NCI-H187 treated with DMSO at 0.1 percent for 48 hours (cell line): ENCODE data around the gene S100A1.
A peak's percentile ranks its signal among the peaks of the same experiment; 100 is the strongest.
"Not testable (repeated sequence)": the region's sequence is repeated elsewhere in the genome, so short reads cannot be mapped to it uniquely, and the experiment has no call there.

ENCODE experiments used
- DNase-seq: peaks from one replicate; lab custom pipeline; 2025; lab: John Stamatoyannopoulos, UW

S100A1 gene

DNA sequence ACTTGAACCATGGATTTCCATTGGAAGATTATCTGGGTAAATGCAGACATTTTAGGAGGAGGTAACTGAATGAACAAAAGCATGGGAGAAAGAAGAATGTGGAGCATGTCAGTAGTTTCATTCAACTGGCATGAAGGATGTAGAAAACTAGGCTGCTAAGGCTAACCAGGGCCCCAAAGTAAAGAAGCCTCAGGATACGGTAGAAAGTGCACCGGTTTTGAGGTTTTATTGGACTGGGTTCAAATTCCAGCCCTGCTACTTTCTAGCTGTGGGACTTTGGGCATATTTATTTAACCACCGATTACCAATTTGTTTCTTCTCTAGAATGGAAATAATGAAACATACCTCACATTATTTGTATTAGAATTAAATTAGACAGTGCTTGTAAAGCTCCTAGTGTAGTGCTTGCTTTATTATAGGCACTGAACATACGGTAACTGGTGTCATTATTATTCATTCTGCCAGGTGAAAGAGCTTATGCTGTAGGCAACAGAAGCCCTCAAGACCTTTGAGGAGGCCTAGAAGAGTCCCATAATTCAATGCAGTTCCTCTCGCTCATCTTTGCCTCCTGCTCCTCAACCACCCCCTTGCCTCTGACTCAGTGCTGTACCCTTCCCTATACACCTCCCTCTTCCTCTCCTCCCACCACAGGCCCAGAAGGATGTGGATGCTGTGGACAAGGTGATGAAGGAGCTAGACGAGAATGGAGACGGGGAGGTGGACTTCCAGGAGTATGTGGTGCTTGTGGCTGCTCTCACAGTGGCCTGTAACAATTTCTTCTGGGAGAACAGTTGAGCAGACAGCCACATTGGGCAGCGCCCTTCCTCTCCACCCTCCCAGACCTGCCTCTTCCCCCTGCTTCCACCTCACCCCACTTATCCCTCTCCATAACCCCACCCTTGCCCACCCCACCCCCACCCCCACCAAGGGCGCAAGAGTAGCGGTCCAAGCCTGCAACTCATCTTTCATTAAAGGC is 3.1 kb downstream of the S100A1 start:
- no peak for DNase-seq

GRCh38 chr1:153633161-153633753 is 5.0 kb downstream of the S100A1 start:
- DNase-seq: no peak

DNA sequence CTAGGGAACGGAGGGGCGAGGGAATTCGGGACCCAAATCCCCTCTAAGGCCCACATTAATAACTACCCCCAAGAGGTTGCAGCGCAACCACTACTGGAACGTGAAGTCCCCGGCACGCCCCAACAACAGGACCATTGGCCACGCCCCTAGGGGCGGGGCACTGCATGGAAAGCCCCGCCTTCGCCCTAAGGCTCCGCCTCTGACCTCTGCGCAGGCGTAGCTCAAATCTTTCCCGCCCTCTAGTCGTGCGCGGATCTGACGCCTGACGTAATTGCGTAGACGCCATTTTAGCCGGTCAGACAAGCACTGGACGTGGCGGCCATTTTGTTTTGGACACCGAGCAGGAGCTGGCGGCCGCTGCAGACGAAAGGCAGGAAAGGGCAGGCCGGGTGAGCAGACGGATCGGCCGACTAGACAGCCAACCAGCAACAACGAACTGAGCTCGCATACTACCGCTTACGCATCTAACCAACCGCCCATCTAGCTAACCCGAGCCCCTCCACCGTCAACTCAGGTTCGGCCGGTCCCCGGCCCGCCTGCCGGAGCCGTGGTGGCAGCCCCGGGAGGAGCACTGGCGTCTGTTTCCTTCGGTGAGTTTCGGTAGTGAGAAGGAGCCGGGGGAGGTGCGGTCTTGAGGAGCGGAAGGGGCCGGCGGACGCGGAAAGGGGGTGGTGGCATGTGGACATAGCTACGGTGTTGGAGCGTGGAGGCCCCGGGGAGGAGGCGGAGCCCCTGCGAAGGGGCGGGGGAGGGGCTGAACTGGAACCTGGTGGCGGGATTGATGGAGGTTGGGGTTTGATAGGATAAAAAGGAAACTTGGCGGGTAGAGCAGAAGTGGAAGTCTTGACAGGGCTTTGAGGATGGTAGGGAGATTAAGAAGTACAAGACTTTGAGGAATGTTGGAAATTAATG is 5.8 kb downstream of the S100A1 start, which contains the start of gene CHTOP:
Gene CHTOP, plus strand, starts transcription at position 313 of the 912 bp plus-strand sequence. CDS start 2,523 bp downstream, outside the sequence.
- DNase-seq: peak; percentile 94

DNA sequence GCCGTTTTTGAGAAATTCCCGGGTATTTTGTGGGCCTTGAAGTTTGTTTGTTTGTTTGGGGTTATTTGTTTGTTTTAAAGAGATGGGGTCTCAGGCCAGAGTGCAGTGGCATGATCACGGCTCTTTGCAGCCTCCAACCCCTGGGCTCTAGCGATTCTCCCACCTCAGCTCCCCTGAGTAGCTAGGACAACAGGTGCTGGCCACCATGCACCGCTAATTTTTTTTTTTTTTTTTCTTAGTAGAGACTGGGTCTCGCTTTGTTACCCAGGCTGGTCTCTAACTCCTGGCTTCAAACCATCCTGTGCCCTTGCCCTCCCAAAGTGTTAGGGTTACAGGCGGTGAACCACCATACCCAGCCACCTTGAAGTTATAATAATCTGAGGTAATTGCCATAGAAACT is 7.6 kb downstream of the S100A1 start:
- DNase-seq: no peak

GRCh38 chr1:153636312-153636711 is 8.1 kb downstream of the S100A1 start:
- DNase-seq: no peak

- DNase-seq: no peak
These were observed 10.0 kb downstream of the S100A1 start for GRCh38 chr1:153638261-153638660.

DNA sequence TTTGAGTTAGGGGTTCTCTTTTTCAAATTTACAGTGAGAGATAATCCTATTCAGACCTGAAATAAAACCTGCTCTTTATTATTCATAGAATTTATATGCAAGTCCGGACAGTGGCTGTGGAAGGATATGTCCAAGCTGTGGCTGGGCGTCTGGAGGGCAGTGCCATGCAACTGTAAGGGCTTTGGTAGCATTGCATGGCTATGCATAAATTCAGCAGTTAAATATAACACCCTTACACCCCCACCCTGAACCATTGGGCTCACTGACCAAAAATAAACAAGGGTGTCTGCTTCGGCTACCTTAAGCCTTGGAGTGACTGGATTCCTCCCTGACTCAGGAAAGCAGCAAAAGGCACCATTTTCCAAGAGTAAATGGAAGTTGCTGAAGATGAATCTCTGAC is 11.0 kb downstream of the S100A1 start:
- DNase-seq: no peak

DNA sequence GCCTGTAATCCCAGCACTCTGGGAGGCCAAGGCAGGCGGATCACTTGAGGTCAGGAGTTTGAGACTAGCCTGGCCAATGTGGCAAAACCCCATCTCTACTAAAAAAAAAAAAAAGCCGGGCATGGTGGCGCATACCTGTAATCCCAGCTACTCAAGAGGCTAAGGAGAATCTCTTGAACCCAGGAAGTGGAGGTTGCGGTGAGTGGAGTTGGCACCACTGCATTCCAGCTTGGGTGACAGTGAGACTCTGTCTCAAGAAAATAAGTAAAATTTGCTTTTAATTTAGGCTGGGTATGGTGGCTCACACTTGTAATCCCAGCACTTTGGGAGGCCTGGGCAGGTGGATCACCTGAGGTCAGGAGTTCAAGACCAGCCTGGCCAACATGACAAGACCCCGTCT is 12.0 kb downstream of the S100A1 start:
- DNase-seq: not testable (repeated sequence)

DNA sequence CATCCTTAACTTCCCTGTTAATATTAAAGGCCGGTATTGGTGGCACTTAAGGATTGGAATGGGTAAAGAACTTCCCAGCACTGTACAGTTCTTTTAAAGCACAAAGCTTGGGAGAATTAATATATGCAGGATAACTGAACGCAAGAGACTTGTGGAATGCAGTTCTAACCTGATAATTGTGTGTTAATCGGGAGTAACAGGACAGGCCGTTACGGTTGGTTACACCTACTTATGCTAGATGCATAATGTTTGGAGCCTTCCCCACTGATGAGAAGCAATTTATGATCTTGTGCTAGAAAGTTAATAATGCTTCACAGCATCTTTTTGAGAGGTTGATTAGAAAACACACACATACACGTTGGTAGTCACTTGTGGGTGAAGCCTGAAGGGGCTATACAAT is 12.6 kb downstream of the S100A1 start:
- DNase-seq: no peak

DNA sequence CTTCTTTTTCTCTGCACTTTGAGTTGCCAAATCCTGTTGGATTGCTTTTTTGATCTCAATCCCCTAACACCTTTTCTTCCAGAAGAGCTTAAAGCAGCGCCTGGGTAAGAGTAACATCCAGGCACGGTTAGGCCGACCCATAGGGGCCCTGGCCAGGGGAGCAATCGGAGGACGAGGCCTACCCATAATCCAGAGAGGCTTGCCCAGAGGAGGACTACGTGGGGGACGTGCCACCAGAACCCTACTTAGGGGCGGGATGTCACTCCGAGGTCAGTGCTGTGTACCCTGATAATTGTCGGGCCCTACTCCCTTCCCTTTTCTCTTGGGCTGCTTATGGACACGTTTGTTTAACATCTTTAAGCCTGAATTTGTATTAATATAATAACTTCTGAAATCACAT is 13.9 kb downstream of the S100A1 start:
- DNase-seq: no peak

DNA sequence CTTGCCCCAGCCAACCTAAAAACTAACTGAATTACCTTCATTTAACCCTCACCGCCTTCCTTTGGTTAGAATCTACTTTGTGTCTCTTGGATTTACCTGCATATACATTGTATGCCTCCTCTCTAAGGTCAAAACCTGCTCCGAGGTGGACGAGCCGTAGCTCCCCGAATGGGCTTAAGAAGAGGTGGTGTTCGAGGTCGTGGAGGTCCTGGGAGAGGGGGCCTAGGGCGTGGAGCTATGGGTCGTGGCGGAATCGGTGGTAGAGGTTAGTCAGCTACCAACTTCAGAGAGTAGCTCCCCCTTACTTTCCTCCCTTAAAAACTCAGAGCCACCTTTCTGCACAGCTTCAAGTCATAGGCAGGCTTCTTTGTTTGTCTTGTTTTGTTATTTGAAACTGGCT is 14.9 kb downstream of the S100A1 start:
- no peak for DNase-seq

DNA sequence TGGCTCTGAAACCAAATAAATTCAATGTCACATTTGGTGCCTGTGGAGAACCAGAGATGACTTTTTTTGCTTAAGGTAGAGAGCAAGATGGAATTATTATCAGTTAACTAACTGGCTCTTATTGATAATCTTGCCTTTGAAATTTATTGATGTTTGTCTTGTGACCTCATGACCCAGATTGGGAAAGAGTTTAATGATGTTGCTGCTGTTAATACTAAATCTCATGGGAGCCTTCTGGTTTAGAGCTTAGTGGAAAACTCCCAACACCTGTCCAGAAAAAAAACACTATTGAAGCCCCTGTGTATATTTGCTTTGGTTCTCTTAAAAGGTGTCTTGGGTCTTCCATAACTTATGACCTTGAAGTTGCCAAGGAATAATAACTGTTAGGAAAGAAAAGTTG is 15.6 kb downstream of the S100A1 start:
- no peak for DNase-seq

DNA sequence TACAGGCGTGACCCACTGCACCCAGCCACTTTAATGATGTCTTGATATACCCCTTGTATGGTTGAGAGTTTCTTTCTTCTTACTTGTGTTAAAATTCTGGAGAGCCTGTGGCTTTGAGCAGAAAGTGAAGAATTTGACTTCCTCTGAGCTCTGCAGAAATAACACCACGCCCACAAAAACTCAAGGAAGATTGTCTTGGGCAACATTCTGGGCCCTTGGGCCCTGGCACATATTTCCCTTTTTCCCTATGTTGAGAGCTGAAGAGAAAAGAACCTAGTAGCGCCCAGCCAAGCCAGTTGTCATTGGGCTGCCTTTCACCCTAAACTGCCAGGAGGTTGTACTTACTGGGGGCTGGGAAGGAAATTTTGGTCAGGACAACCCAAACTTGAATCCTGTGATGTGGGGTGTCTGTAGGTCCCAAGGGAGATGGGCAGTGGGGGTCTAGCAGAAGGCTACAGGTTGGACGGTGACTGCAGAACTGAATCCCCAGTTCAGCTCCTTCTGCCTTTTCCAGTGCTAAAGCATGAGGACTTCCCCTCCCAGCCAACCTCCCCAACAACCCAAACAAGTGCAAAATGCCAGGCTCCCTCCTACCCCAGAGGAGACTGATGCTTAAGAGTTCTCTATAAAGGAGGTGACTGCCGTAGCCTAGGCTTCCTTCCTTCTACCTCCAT is 18.6 kb downstream of the S100A1 start:
- no peak for DNase-seq

DNA sequence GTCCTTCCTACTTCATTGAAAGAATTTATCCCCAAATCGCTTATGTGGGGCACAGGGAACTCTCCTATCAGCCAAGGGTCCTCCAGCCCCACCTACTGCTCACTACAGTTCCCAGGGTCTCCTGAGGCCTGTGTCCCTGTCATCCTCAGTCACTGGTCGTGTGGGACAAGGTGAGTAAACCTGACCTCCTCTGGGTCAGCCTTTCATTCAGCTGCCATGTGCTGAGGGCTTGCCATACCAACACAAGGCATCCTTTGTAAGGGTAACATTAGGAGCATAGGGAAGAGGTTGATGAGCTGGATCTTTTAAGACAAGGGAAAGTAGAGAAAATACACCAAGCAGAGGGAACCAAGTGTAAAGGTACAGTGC is 19.1 kb downstream of the S100A1 start:
- DNase-seq: no peak

DNA sequence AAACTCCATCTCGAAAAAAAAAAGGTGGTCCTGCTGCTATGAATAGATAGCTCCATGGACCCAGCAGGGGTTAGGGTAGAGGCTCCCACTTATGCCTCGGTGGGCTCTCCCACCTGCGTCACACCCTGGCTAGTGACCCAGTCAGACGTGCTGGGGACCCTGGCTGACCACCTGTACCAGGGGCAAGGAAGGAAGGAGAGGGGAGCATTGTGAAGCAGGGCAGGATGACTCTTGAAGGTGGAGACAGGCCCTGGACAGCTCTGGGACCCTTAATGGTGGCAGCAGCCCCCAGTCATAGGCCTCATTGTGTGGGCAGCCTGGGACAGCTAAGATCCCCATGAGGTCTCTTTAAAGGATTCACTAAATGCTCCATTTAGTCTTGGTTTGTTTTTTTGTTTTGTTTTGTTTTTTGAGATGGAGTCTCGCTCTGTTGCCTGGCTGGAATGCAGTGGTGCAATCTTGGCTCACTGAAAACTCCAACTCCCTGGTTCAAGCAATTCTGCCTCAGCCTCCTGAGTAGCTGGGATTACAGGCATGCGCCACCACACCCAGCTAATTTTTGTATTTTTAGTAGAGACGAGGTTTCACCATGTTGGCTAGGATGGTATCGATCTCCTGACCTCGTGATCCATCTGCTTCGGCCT is 19.9 kb downstream of the S100A1 start:
- DNase-seq: no peak

- DNase-seq: no peak
These were observed 21.1 kb downstream of the S100A1 start for GRCh38 chr1:153649137-153649862.

- no peak for DNase-seq
These were observed 21.6 kb downstream of the S100A1 start for GRCh38 chr1:153649863-153650235.

- no peak for DNase-seq
These were observed 23.5 kb downstream of the S100A1 start for GRCh38 chr1:153651771-153652170.

GRCh38 chr1:153652805-153653500 is 24.7 kb downstream of the S100A1 start:
- DNase-seq: no peak

DNA sequence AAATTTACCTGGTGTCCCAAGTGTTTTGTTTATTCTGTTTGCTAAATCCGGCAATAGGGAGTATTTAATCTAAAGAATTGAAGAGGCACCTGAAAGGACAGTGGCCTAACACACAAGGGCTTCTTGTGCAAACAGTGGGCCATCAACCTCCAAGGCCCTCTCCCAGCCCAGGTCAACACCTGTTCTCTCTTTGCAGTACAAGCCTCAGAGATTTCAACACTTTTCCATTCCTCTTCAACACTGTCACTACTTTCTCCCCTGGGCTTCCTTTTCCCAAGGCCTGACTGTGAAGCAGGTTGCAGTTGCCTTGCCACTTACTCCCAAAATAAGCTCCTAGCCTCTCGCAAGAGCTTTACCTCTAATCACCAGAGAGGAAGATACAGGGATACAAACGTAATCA is 27.1 kb downstream of the S100A1 start:
- DNase-seq: no peak
